G401 (cell line): ENCODE results near the gene RASA4. TPM values are rescaled to one million over a fixed set of nuclear protein-coding genes. Genes with fewer than 3 reads are reported as not detected.
A peak's percentile ranks its signal among the peaks of the same experiment; 100 is the strongest.
"Not testable (repeated sequence)": the region's sequence is repeated elsewhere in the genome, so short reads cannot be mapped to it uniquely, and the experiment has no call there.

Experiments
- DNase-seq: peaks from one replicate; pipeline ENCODE4 v3.0.0-alpha.2; 2015; ENCODE audit warnings: low spot score
- in situ Hi-C: cut with HindIII; loops from 2 replicates; pipeline ENCODE4 v1.10.0; 2016; ENCODE audit warnings: low sequenced_read_pairs, mixed read lengths
- total RNA-seq: library from RNA; depleted of rRNA; stranded (reverse); fragments of >200 nt; shearing (Covaris generic); gene quantifications from 2 replicates; pipeline ENCODE4 v1.2.3, GENCODE V29; 2014; rRNA removed

Gene RASA4
- 4.3 and 9.4 TPM in 2 replicates for total RNA-seq

DNA sequence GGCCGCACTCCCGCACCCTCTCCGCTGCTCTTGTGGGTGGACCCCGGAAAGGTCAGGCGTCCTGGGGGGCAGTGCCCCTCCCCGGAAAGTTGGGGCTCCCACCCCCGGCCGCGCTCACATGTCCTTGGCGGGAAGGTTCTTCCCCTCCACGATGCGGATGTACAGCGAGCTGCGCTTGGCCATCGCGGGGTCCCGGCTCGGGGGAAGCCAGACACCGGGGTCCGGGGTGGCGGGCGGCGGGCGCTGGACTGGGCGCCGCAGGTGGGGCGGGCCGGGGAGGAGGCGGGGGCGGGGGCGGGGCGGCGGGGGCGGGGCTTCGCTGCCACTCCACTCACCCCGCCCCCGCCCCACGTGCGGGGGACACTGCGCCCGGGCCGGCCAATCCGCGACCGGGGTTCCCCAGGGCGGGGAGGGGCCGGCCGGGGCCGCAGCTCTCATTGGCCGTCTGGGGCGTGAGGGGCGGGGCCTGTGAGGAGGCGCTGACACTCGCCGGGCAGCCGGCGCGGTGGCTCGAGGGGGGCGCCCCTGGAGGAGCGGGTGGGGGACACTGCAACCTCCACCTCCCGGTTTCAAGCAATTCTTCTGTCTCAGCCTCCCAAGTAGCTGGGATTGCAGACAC is at the start of gene RASA4:
Gene RASA4 (minus strand): TSS at position 250 of the 619 bp plus-strand sequence. CDS start 67 bp downstream, at position 183.
- peak; percentile 1 for DNase-seq

DNA sequence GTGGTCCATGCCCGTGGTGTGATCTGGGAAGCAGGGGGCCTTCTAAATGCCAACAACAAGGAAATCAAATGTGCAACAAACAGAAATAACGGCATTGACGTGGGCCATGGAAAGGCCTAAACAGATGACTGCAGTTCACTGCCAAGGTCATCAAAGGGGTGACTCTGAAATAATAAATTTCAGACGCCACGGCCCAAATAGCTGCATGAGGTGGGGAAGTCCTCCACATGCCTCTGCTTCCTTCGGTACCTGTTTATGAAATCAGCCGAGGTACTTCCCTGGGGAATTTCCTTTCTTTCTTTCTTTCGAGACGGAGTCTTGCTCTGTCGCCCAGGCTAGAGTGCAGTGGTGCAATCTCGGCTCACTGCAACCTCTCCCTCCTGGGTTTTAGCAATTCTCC is 48.2 kb upstream of the RASA4 start:
- DNase-seq, in situ Hi-C loops: not testable (repeated sequence)

More for the DNA sequence above, at the start of gene RASA4:
- in situ Hi-C loops = not testable (repeated sequence)

DNA sequence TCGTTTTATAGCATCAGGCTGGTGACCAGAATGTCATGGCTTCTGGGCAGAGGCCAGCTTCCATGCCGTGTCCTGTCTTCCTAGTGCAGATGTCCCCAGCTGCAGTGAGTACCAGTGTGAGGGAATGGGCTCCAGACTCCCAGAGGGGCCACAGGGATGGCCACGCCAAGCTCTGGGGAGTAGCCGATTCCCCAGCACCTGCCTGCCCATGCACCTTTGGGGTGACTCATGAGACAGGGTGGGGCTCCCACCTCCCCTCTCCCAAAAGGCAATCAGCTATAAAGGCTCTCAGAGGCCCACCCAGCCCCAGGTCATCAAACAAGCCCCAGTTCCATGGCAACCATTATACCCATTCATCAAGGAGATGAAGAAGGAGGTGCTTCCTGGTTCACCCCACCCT is 33.4 kb upstream of the RASA4 start, which contains the start of gene SPDYE2B:
Gene SPDYE2B (plus strand): TSS at position 396 of the 400 bp plus-strand sequence. CDS start 2,030 bp downstream, outside the sequence.
- DNase-seq, in situ Hi-C loops: not testable (repeated sequence)

DNA sequence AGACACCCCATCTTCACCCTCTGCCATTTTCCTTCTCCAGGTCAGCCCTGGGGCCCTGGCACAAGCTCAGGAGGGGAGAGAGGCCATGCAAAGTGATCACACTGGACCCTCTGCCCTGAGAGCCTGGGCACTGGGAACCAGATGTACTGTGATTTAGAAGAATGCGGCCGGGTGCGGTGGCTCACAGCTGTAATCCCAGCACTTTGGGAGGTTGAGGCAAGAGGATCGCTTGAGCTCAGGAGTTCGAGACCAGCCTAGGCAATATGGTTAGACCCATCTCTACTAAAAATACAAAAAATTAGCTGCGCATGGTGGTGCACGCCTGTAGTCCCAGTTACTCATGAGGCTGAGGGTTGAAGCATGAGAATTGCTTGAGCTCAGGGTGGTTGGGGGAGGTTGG is 31.3 kb upstream of the RASA4 start:
- in situ Hi-C loops = not testable (repeated sequence)

DNA sequence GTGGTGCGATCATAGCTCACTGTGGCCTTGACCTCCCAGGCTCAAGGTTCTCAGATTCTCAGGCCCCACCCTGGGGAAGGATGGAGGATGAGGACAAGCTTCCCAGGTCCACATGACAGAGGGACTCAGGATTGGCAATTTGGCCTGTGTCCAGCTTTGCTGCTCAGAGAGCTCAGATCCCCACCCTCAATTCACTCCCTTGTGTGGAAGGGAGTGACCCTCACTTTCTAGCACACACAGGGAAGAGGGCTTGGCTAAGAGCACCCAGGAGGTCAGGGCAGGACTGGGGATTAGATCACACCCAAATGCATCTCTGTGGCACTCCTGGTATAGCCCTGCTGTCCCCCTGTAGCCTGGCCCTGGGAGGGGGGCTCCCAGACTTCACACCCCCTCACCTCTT is 26.8 kb upstream of the RASA4 start:
- in situ Hi-C loops = not testable (repeated sequence)

More for the DNA sequence above, 31.3 kb upstream of the RASA4 start:
- not testable (repeated sequence) for DNase-seq

DNA sequence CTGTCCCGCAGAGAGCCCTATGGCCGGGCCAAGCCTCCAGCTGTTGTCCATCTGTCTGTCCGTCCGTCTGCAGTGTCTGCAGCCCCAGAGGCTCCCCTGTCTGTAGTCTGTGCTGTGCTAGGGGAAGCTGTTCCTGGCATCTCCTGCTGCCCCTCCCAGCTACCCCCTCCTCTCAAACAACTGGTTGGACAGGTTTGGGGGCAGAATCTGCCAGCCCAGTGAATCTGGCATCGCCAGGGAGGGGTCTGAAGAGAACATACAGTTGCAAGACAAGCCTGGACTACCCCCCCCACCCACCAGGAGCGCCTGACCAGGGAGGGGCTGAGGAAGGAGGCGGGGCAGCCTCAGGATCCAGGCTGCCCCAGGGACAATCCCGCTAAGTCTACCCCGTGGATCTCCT is 26.1 kb upstream of the RASA4 start, which contains the start of gene UPK3BL1:
Gene UPK3BL1 (minus strand): TSS at position 101 of the 400 bp plus-strand sequence. CDS start 50 bp downstream, at position 51.
- DNase-seq, in situ Hi-C loops: not testable (repeated sequence)

More for the DNA sequence above, 26.8 kb upstream of the RASA4 start:
- DNase-seq = not testable (repeated sequence)

DNA sequence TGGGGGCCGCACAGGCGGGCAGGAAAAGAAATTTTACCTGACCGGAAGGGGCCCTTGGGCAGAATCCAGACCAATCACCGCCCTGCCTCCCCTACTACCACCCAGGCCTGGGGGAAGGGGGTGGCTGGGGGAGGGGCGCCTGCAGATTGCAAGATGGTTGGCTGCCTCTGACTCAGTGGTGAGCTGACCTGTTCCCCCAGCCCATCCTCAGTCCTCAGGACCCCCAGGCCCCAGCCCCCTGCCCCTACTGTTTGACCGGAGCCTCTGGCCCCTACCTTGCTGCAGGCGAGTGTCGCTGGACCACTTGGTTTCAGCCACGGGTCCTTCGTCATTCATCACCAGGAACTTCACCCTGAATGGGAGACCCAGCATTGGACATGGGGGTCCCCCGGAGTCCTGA is 22.3 kb upstream of the RASA4 start:
- DNase-seq, in situ Hi-C loops: not testable (repeated sequence)

DNA sequence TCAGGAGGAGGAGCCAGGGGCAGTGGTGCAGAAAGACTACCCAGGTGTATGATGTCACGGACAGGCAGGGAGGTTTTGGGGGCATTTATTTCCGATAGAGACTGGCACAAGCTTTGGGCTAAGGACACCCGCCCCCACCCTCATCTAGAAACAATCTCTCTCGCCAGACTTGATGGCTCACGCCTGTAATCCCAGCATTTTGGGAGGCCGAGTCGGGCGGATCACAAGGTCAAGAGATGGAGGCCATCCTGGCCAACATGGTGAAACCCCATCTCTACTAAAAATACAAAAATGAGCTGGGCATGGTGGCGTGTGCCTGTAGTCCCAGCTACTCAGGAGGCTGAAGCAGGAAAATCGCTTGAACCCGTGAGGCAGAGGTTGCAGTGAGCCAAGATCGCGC is 20.4 kb upstream of the RASA4 start:
- in situ Hi-C loops, DNase-seq: not testable (repeated sequence)

DNA sequence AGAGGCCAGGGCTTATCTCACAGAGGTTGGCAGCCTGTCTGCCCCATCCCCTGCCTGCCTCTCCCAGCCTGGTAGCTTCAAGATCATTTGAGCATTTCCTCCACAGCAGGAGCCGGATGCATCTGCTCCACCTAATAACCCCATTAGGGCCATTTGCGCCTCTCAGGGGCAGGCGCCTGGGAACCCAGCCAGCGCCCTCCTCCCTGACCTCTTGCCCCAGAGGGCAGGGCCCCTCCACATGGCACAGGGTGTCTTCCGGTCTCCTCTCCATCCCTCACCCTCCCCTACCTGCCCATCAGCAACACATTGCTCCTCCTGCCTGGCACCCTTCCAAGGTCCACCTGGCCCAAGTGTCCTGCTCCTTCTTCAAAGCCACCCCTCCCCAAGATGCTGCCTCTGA is 18.8 kb upstream of the RASA4 start:
- DNase-seq, in situ Hi-C loops: not testable (repeated sequence)

DNA sequence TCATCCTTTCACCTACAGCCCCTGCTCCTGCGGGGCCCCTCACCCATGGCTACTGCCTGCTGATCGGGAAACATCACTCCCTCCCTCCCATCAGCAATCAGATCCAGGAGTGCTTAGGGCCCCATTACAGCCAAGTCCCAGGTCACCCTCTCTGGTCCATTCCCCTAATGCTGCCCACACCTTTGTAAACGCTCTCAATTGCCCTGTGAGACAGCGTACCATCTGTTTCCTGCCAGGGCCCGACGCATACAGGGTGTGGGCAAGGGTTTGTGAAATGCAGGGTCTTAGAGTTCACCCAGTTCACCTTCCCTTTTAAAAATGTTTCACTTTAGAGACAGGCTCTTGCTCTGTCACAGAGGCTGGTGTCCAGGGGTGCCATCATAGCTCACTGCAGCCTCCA is 17.7 kb upstream of the RASA4 start:
- in situ Hi-C loops, DNase-seq: not testable (repeated sequence)

DNA sequence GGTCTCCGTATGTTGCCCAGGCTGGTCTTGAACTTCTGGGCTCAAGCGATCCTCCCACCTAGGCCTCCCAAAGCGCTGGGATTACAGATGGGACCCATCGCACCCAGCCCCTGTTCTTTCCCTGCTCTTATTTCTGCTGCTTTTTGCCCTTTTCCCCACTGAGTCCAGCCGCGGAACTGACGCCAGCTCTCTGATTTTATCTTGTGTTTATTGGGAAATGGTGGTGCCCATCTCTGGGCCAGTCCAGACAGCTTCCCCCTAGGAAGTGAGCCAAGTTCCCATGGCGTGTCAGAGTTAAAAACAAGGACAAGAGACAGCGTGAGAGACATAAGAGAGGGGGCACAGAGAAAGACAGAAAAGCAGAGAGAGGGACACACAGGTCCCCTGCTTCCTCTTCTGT is 14.1 kb upstream of the RASA4 start:
- DNase-seq, in situ Hi-C loops: not testable (repeated sequence)

DNA sequence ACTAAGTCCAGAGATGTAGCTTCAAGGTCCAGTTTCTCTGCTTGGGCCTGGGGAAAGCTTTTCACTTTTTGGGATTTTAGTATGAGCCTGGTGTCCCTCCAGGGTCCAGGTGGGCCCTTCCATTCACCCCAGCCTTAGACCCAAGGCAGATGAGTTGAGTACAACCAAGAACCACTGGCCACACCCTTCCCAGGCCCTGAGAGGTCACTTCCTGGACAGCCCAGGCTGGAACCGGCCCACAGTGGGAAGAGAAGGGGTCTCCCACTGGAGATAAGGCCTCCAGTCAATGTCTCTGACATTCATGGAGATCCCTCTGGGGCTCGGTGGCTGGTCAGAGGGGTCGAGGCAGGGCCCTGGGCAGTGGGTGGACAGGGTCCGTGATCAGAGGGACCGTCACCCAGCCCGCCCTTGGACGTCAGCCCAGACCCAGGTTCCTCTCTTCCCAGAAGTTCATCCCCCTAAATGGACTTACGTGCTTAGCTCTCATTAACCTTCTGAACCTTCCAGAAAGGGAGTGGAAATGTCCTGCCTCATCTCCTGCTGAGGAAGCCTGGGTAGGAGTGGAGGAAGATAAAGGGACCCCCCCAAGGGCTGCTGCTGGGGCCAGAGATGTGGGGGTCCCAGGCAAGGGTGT is 10.8 kb upstream of the RASA4 start:
- in situ Hi-C loops, DNase-seq: not testable (repeated sequence)

DNA sequence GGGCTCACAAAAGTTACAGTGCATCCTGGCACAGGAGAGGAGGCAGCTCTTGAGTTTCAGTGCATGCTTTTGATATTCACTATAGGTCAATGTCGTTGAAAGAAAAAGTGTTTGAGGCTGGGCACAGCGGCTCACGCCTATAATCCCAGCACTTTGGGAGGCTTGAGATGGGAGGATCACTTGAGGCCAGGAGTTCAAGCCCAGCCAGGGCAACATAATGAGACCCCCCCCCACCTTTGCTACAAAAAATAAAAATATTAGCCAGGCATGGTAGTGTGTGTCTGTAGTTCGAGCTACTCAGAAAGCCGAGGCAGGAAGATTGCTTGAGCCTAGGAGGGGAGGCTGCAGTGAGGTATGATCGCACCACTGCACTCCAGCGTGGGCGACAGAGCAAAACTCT is 1.6 kb upstream of the RASA4 start:
- DNase-seq, in situ Hi-C loops: not testable (repeated sequence)

DNA sequence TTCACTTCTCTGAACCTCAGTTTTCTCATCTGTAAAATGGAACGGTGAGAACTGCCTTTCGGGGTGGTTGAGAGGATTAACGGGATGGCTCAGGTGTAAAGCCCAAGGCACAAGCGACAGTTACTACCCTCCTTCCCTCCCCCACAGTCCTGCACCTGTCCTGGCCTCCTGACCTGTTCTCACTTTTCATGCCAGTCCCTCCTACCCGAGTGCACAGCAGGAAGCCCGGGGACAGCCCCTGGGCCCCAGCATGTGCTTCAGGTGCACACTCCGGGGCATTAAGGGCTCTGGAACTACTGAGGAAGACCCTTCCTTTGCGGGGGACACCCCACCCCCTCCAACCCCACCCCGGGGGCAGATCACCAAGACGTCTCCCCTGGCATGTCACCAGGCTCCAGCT is 626 bp downstream of the RASA4 start:
- in situ Hi-C loops, DNase-seq: not testable (repeated sequence)

DNA sequence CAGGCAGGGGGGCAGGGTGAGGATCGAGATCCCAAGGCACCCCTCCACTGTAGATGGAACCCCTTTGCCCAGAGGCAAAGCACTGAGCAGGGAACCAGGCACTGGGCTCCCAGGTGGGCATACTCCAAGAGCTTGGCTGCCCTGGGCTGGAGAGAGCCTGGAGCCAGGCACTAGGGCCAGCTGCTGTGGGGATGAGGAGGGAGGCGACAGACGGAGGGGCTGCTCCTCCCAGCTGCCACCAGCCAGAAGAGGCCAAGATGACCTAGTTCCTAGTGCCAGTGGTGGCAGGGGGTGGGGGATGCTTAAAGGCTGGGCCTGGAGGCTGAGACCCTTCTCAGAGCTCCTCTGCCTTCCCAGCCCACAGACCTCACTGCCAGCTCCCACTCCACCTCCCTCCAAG is 1.7 kb downstream of the RASA4 start:
- DNase-seq, in situ Hi-C loops: not testable (repeated sequence)

DNA sequence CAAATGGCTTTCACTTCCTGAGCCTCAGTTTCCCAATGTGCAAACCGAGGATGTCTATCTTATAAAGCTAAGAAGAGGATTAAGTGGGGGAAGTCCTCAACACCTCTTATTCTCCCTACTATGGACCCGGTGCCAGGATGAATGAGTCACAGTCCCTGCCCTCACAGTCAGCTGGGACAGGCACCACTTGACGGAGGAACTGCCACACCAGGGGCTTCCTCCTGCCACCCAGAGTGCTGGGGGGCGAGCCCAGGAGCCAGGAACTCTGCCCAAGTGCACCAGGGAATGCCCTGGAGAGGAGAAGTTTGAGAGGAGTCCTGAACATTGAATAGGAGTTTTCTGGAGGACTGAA is 2.2 kb downstream of the RASA4 start:
- in situ Hi-C loops = not testable (repeated sequence)

DNA sequence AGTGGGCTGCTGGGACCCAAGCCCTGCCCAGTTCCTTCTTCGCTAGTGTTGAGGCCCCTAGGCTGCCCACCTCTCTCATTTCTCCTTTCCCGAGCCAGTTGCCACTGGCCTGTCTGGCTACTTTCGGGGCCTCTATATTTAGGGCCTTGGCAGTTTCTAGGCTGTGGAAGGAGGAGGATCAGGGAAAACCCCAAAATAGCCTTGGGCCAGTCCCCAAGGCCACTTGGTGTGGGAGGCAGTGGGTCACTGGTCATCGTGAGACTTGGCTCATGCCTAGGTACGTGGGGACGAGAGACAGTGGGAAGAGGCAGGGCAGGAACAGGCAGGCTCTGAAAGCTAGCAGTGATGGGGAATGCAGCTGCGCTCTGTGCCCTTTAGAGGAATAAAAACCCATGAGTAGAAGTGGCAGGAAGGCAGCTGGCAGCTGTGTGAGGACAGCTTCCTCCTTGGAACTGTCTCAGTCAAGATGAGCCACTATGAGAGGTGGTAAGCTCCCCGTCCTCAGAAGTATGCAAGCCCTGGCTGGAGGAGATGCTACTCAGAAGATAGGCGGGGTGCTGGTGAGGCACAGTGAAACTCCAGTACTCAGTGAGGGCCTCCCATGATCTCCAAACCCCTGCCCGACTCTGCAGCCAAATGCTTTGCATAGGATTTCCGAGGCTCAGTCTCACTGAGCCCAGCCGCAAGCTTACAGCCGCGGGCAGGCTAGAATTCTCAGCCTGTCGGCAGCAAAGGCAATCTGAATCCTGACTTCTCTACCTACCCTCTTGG is 2.8 kb downstream of the RASA4 start:
- in situ Hi-C loops, DNase-seq: not testable (repeated sequence)

More for the DNA sequence above, 2.2 kb downstream of the RASA4 start:
- DNase-seq = not testable (repeated sequence)

DNA sequence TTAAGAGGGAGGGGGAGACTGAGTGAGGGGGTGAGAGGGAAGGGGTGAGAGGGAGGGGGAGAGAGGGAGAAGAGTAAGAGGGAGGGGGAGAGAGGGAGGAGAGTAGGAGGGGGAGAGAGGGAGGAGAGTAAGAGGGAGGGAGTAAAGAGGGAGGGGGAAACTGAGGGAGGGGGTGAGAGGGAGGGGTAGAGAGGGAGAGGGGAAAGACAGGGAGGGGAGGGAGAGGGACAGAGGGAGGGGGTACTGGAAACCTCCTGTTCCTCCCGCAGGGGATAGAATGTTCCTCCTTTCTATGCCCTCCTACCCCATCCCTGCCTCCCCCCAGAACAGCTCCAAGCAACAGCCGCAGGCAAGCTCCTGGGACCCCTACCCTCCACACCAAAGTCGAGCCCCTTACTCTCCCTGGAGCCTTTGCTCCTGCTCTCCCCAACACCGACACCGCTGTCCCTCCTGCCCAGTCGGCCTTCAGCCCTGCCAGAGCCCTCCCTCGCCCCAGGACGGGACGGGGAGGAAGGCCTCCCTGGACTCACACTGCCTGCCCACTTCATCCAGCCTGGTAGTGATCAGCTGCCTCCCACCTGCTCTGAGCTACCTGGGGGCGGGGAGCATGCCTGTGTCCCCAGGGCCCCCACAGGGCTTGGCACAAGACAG is 4.8 kb downstream of the RASA4 start:
- DNase-seq = peak; percentile 18
- in situ Hi-C loops = not testable (repeated sequence)
